ENCODE data around the gene ZDHHC23.

DNA sequence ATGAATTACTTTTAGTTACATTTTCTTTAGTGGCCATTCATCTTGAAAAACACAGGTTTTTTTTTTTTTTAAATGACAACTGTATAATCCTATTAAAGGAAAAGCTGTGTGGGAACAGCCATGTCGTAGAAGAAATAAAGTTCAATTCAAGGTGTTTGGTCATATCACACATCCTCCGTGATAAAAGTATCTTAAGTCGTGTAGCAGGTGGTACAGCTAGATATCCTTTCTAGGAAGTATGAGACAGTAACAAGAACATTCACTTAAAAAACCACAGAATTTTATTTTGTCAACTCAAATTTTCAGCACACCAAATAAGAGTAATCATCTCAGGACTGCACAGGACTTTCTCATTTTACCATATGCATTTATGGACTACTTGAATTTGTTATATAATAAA, 16.1 kb downstream of the ZDHHC23 start:
- TF ChIP-seq CTCF (IDR thresholded peaks at IDR 0.05; ENCODE audit: insufficient read depth, low read length) (no peak), REST (IDR thresholded peaks at IDR 0.05; ENCODE audit: insufficient replicate concordance, low read depth) (no peak), GABPA (IDR thresholded peaks at IDR 0.05; ENCODE audit: low read depth) (no peak), POLR2AphosphoS5 (IDR thresholded peaks at IDR 0.05; ENCODE audit: low read depth) (no peak), SPI1 (IDR thresholded peaks at IDR 0.05; ENCODE audit: borderline replicate concordance, low read depth) (no peak)
